Ecto neural progenitor cell (in vitro differentiated cells): ENCODE data around the gene UBTF.
A peak's percentile ranks its signal among the peaks of the same experiment; 100 is the strongest.

Experiments used
- DNase-seq: peaks from one replicate; pipeline ENCODE4 v3.0.0-alpha.2; 2018; ENCODE audit warnings: low spot score

Gene UBTF

DNA sequence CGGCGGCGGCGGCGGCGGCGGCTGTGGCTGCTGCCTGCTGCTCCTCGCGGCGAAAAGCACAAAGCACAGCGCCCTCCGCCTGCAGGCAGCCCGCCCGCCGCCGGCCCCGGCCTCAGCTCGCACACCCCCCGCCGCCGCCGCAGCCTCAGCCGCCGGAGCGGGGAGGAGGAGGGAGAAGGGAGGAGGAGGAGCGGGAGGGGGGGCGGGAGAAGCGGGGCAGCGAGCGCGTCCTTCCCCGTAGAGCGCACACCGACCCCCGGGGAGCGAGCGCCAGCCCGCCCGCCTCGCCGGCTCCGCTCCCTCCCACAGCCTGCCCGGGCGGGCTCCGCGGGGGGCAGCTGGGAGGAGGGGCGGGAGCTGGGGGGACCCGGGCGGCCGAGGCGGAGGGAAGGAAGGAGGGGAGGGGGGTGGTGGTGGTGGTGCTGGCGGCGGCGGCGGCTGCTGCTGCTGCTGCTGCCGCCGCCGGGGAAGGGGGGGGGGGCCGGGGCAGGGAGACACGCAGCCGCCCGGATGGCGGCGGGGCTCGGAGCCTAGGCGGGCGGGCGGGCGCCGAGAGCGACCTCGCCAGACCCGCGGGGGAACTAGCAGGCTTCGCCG lies at the start of gene UBTF:
Gene UBTF (minus strand): TSS at position 60 of the 597 bp plus-strand sequence. CDS start 1,446 bp downstream, outside the sequence.
- peak; percentile 88 for DNase-seq

DNA sequence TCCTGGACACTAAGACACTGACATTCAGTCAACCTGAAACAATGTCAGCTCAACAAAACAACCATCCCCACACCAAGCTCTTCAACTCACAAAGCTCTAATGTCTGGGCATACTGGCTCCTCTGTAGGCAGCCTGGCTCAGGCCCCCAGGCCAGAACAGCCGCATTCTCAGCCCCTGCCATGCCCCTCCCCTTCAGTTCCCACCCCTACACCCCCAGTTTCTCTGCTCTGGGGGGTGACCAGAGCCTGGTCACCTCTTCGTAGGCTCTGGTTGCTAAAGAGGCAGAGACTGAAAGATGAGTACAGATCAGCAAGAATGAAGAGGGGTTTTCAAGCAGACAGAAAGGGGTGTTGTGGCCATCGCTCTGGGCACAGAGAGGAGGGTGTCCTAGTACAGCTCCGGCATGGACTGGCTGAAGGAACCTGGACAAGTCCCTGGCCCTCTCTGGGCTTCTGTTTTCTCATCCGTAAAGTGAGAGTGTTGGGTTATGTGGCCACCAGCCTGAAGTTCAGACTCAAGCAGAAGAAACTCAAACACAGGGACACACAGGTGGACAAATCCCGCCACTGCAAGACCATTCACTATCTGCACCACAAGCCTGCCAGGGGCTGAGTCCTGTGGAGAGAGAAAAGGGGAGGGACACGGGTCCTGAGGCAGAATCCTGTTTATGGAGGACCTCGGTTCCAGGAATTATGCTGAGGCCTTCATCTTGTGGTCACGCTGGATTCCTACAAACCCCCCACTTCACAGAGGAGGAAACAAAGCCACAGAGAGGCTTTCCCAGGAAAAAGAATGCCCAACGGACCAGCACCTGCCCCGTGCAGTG lies 49.4 kb upstream of the UBTF start:
- DNase-seq = peak; percentile 48

GRCh38 chr17:44267818-44268490 lies 48.5 kb upstream of the UBTF start, which contains the start of gene SLC4A1:
Gene SLC4A1, minus strand, starts transcription at chr17:44268135. Its CDS starts 5,269 bp downstream, at chr17:44262866.
- peak; percentile 50 for DNase-seq

DNA sequence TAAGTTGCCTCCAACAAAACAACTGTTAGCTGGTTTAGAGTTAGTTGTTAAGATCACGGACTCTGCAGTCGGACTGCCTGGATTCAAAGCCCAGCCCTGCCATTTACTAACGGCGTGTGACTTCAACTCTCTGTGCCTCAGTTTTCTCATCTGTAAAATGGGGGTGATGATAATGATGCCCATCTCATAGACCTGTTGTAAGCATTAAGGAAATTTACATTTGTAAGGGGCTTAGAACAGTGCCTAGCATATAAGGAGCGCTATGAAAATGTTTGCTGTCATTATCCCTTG lies 47.6 kb upstream of the UBTF start:
- no peak for DNase-seq

- no peak for DNase-seq
These were observed 47.1 kb upstream of the UBTF start for GRCh38 chr17:44266402-44267164.

DNA sequence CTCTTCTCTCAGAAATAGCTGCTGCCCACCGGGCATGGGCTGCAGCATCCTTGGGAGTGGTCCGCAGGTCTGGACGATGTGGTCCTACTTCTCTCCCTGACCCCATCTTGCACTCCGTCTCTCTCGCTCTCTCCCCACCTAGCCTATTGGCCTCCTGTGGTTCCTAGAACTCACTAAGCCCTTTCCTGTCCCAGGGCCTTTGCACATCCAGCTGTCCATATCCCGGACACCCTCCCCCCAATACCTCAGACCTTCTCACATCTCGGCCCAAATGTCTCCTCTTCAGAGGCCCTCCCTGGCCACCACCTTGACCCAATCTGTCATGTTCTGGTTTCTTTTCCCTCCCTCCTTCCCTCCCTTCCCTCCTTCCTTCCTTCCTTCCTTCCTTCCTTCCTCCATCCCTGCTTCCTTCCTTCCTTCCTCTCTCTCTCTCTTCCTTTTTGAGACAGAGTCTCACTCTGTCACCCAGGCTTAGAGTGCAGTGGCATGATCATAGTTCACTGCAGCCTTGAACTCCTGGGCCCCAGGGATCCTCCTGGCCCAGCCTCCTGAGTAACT lies 43.9 kb upstream of the UBTF start:
- no peak for DNase-seq

- no peak for DNase-seq
These were observed 43.3 kb upstream of the UBTF start for GRCh38 chr17:44262654-44263225.

DNA sequence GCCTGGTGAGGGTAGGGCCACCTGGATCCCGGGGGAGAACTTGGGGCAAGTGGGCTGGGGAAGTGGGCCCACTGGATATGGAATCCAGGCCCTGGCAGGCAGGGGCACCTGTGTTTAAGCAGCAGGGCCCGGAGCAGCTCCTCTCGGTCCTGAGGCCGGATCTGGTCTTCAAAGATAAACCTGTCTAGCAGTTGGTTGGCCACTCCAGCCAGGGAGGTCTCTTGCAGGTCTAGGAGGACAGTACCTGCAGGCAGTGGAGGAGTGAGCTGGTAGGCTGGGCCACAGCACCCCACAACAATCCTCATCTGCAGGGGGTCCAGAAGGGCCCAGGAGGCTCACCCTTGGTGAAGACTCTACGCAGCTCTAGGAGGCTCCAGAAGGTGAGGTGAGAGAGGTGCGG lies 40.8 kb upstream of the UBTF start:
- no peak for DNase-seq

DNA sequence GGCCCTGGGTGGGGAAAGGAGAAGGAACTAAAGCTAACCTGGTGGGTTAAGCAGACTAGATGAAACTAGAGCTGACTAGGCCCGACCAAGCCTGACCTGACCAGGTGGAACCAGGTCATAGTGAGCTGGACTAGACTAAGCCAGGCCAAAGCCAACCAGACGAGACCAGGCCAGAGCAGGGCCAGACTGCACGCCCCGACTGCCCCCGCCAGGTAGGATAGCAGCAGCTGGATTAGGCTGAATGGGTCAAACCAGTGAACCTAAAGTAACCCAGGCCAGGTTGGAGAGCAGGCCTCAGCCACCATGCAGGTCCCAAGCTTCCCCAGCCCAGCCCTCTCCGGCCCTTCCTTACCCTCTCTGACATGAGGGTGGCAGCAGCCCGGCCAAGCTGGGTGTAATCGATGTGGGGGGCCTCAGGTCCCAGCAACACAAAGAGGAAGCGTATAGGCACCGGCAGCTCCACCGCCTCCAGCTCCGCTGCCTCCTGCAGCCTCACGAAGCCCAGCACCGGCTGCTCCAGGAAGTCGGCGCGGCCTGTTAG lies 39.4 kb upstream of the UBTF start:
- no peak for DNase-seq

DNA sequence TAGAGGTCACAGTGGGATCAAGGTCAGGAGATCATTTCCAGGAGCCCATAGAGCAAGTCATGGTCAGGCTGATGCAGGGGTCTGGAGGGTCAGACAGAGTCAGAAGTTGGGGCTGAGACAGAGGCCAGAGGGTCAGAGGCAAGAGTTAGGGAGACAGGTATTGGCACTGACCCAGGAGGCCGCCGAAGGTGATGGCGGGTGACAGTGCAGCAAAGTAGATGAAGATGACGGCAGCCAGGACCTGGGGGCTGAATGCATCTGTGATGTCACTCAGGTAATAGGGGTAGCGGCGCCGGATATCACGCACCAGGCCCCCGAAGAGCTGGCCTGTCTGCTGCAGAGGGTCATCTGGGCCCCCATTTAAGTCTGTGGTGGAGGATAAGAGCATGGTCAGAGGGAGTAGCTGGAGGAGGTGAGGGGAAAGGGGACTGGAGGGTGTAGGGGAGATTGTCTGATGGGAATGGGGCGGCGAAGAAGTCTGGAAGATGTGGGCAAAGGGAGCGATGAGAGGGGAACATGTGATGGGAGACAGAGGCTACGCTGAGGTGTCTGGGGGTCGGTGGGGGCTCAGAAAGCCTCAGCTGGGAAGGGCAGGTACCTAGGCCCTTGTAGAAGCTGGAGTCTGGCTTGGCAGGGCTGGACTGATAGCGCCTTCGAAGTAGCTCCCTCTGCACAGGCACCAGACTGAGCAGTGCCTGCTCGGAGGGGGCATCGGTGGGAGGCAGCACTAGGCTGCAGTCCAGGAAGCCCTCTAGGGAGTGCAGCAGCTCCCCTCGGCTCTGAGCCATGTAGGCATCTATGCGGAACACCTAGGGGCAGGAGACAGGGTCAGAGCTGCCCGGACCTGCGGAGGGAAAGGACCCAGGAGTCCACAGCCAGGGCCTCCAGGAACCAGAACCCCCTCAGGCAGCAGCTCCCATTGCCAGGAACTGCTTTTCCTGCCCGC lies 38.6 kb upstream of the UBTF start:
- no peak for DNase-seq

- DNase-seq = no peak
These were observed 37.2 kb upstream of the UBTF start for GRCh38 chr17:44256671-44257070.

DNA sequence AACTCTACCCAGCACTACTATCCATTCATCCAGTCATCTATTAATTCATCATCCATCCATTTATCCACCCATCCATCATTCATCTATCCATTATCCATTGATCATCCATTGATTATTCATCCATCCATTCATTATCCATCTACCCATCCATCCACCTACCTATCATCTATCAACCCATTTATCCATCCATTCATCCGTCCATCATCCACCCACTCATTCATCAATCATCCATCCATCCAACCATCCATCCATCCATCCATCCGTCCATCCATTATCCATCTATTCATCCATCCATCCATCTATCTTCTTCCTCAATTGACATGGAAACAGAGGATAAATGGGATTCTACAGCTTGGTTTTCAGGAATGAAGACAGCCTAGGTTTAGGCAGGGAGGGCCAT lies 36.4 kb upstream of the UBTF start:
- DNase-seq = no peak

DNA sequence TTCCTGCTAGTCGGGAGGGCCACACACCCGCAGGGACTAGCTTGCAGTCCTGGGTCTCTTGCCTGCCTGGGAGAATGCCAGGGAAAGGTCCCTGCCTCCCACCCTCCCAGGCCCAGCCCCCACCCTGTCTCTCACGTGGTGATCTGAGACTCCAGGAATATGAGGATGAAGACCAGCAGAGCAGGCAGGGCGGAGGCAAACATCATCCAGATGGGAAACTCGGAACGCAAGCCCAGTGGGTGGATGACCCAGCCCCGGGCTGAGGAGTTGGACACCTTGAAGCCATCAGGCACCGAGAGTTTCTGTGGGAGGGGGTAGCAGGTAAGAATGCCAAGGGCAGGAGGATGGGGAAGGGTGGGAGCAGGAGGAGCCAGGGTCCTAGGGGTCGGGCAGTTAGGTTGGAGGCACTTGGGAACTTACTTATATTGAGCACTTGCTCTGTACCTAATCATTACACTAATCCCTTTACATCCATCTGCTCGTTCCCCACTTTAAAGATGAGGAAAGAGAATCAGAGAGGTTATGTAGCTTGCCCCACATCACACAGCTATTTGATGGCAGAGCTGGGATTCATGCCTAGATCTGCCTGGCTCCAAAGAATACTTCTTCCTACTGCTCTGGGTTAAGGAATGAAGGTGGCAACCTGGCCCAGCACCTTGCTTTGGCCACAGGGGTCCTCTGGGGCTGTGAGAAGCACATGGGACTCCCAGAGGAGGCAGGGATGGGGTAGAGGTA lies 35.1 kb upstream of the UBTF start:
- DNase-seq = no peak

- DNase-seq = no peak
These were observed 33.5 kb upstream of the UBTF start for GRCh38 chr17:44253006-44253405.

- no peak for DNase-seq
These were observed 31.6 kb upstream of the UBTF start for GRCh38 chr17:44251062-44251461.

DNA sequence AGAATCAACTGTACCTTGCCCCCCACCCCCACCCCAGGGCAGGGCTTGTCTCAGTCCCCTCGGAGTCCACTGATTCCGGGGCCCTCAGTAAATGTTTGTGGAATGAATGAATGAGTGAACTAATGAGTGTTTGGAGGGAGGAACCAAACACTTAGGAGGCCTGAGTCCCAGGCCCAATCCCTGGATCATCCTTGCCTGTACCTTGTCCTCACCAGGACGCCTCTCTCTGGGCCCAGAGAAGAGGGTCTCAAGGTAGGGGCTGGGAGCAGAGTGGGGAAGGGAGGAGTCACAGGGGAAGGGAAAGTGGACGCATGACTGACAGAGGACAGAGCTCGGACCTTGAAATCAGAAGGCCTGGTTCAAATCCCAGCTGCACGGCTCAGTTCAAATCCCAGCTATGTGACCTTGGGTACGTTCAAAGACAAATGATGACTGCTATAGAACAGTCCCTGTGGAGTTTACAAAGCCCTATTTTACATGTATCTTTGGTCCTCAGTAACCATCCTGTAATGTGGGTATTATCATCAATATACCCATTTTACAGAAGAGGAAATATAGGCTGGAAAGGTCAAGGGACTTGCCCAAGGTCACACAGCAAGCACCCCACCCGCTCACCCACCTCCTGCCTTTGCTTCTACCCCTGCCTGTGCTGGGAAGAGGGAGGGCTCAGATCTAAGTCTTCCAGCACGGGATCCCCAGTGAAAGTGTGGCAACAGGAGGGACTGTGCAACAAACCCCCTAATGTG lies 30.2 kb upstream of the UBTF start:
- DNase-seq = no peak

- DNase-seq = peak; percentile 38
These were observed 28.6 kb upstream of the UBTF start for GRCh38 chr17:44247876-44248736.

- peak; percentile 49 for DNase-seq
These were observed 28.0 kb upstream of the UBTF start for GRCh38 chr17:44247440-44247841.
